K562 (cell line): ENCODE data around the gene LRRC10B. TPM values are rescaled to one million over a fixed set of nuclear protein-coding genes. Genes with fewer than 3 reads are reported as not detected.
A peak's percentile ranks its signal among the peaks of the same experiment; 100 is the strongest.

ENCODE experiments used
- CHCHD3 ChIP-seq: fragments of 250-450 bp; sonication (Bioruptor Pico); IDR thresholded peaks from 2 replicates; pipeline ENCODE4 v2.1.2; 2022; ENCODE audit warnings: mild to moderate bottlenecking
- CREB3L1 ChIP-seq: fragments of 450-650 bp; IDR thresholded peaks from 2 replicates; pipeline ENCODE4 v1.6.1; 2014; ENCODE audit warnings: low read depth, mild to moderate bottlenecking, moderate library complexity, borderline replicate concordance
- E2F1 ChIP-seq: sonication (generic); formaldehyde crosslinking; IDR thresholded peaks from 2 replicates; pipeline ENCODE4 v1.8.1; 2023; ENCODE audit warnings: mild to moderate bottlenecking, missing genetic modification reagents, moderate library complexity
- E2F8 ChIP-seq: fragments of 450-650 bp; IDR thresholded peaks from 2 replicates; pipeline ENCODE4 v1.7.1; 2018; ENCODE audit warnings: mild to moderate bottlenecking, low read depth; ENCODE audit not compliant: partially characterized antibody
- HDAC1 ChIP-seq, 2 experiments: fragments of 450-650 bp; IDR thresholded peaks; 2 replicates each; pipeline ENCODE4 v1.6.1; 2016 to 2017; ENCODE audit warnings: inconsistent platforms in 1 of 2, mild to moderate bottlenecking in 1 of 2, moderate library complexity in 1 of 2
- MBD1 ChIP-seq: fragments of 250-450 bp; sonication (Bioruptor Pico); IDR thresholded peaks from 2 replicates; pipeline ENCODE4 v1.8.0; 2022; ENCODE audit warnings: inconsistent platforms
- MTF1 ChIP-seq: fragments of 250-450 bp; sonication (Bioruptor Pico); IDR thresholded peaks from 2 replicates; pipeline ENCODE4 v1.9.0; 2021; ENCODE audit warnings: moderate library complexity, mild to moderate bottlenecking, inconsistent platforms, borderline replicate concordance
- NR2C2 ChIP-seq, 2 experiments: fragments of 200-800 bp in 1 of 2; sonication (Bioruptor generic) in 1 of 2; sonication (generic) in 1 of 2; formaldehyde crosslinking in 1 of 2; IDR thresholded peaks; 2 replicates each; pipeline versions ENCODE4 v1.6.1 to v1.8.0; 2016 to 2022; ENCODE audit warnings: mild to moderate bottlenecking in 1 of 2, missing compliant biosample characterization in 1 of 2, missing genetic modification characterization in 1 of 2, missing genetic modification reagents in 1 of 2
- PTTG1 ChIP-seq: fragments of 450-650 bp; IDR thresholded peaks from 2 replicates; pipeline ENCODE4 v1.6.1; 2016; ENCODE audit warnings: low read depth, mild to moderate bottlenecking, missing genetic modification characterization, missing compliant biosample characterization
- RAD21 ChIP-seq, 2 experiments: fragments of 250-450 bp in 1 of 2; fragments of 450-650 bp in 1 of 2; sonication (Bioruptor Pico) in 1 of 2; formaldehyde crosslinking in 1 of 2; IDR thresholded peaks in 1 of 2; conservative IDR thresholded peaks in 1 of 2; 2 replicates each; pipeline versions ENCODE4 v1.4.0 to v1.8.0; 2020 to 2022; ENCODE audit warnings: mild to moderate bottlenecking in 2 of 2, moderate library complexity in 1 of 2
- TEAD1 ChIP-seq, 2 experiments: fragments of 450-650 bp in 1 of 2; sonication (generic) in 1 of 2; formaldehyde crosslinking; IDR thresholded peaks; 2 replicates each; pipeline versions ENCODE4 v1.4.0 to v1.8.0; 2020 to 2022; ENCODE audit warnings: mild to moderate bottlenecking in 2 of 2, missing genetic modification reagents in 1 of 2
- TFAP4 ChIP-seq: sonication (generic); formaldehyde crosslinking; IDR thresholded peaks from 2 replicates; pipeline ENCODE4 v1.8.0; 2022; ENCODE audit warnings: missing genetic modification reagents, mild to moderate bottlenecking, moderate library complexity, borderline replicate concordance
- U2AF1 ChIP-seq: fragments of 200-400 bp; formaldehyde crosslinking; optimal IDR thresholded peaks from 2 replicates; pipeline ENCODE3; 2017; ENCODE audit warnings: mild to moderate bottlenecking, low read depth, low read length, moderate library complexity
- ZNF12 ChIP-seq: sonication (generic); formaldehyde crosslinking; IDR thresholded peaks from 2 replicates; pipeline ENCODE4 v1.4.0; 2020; ENCODE audit warnings: mild to moderate bottlenecking, missing genetic modification reagents
- ZNF282 ChIP-seq: sonication (generic); formaldehyde crosslinking; IDR thresholded peaks from 2 replicates; pipeline ENCODE4 v1.8.1; 2023; ENCODE audit warnings: missing genetic modification reagents
- polyA plus RNA-seq, 8 experiments: library from polyadenylated mRNA; depleted of rRNA in 4 of 8; stranded (reverse) in 5 of 8; unstranded in 3 of 8; fragments of >200 nt; fragmentation: Nextera tagmentation in 2 of 8; fragmentation: Illumina TruSeq in 1 of 8; extraction: Ambion mirVana in 2 of 8; extraction: Trizol in 1 of 8; gene quantifications; 2 replicates each; pipeline versions ENCODE4 v1.2.1 to v1.2.3, GENCODE V29; 2011 to 2014; ENCODE audit warnings: inconsistent platforms in 1 of 8, missing spikeins in 1 of 8
- total RNA-seq, 7 experiments: library from RNA; depleted of rRNA in 6 of 7; stranded (reverse); fragments of >200 nt in 6 of 7; fragmentation: Illumina TruSeq in 2 of 7; extraction: Trizol in 2 of 7; gene quantifications; 2 replicates each; pipeline versions ENCODE4 v1.2.1 to v1.2.3, GENCODE V29; 2011 to 2021; ENCODE audit warnings: low replicate concordance in 1 of 7

LRRC10B gene
- total and polyA plus RNA-seq, 9 of the 15 experiments (the other 6 are each of a cell fraction or from before 2014, with no cell fraction given), result 0.11 TPM; not detected in 8

GRCh38 chr11:61509043-61510029 lies 787 bp downstream of the LRRC10B start (continued):
- peak; percentile 83; the same call in 1 of the 2 replicates for TF ChIP-seq E2F1 (CRISPR knock-in tag)
- 0 out of 2 replicates have a peak, but pooled peaks have one; percentile 43 for TF ChIP-seq NR2C2 (CRISPR knock-in tag; IDR thresholded peaks at IDR 0.05)
- no peak for TF ChIP-seq NR2C2 (tag; IDR thresholded peaks at IDR 0.05)
- peak in 1 of 2 experiments; percentile 62; a peak in 1 of 4 replicates for TF ChIP-seq TEAD1 (CRISPR knock-in tag; IDR thresholded peaks at IDR 0.05)
- no peak for TF ChIP-seq MTF1 (CRISPR knock-in tag)
- TF ChIP-seq ZNF282, result no peak
- peak; percentile 71; the same call in 1 of the 2 replicates for TF ChIP-seq TFAP4 (CRISPR knock-in tag)
- no peak for TF ChIP-seq ZNF12 (CRISPR knock-in tag)
- TF ChIP-seq E2F8, result peak; percentile 31
- TF ChIP-seq CREB3L1, result peak; percentile 51; the same call in 1 of the 2 replicates
- no peak for TF ChIP-seq CHCHD3
- 0 out of 2 replicates have a peak, but pooled peaks have one; percentile 54 for TF ChIP-seq MBD1
- 0 out of 4 replicates have a peak, but pooled peaks of 1 of the 2 experiments have one; percentile 23 for TF ChIP-seq HDAC1 (IDR thresholded peaks at IDR 0.05)
- peak in 1 of 2 experiments; percentile 42; a peak in 1 of 4 replicates for TF ChIP-seq RAD21 (CRISPR knock-in tag; conservative IDR thresholded peaks at IDR 0.05 in 1 of 2, IDR thresholded peaks at IDR 0.05 in 1 of 2)
- no peak for TF ChIP-seq PTTG1 (tag)
- TF ChIP-seq U2AF1, result peak; percentile 38
